SKM-1 (cell line): ENCODE results near the gene IFNA8.
"Not testable (repeated sequence)": the region's sequence is repeated elsewhere in the genome, so short reads cannot be mapped to it uniquely, and the experiment has no call there.

Source experiments
- DNase-seq: peaks from one replicate; lab custom pipeline; 2025; ENCODE audit not compliant: unreplicated experiment; lab: John Stamatoyannopoulos, UW

IFNA8 gene

GRCh38 chr9:21408817-21409216 is at the start of gene IFNA8:
Gene IFNA8 (plus strand): TSS chr9:21409117. CDS start chr9:21409177, 60 bp downstream.
- no peak for DNase-seq

GRCh38 chr9:21362287-21362686 is 46.6 kb upstream of the IFNA8 start:
- DNase-seq, result no peak

- not testable (repeated sequence) for DNase-seq
These were observed 41.7 kb upstream of the IFNA8 start for GRCh38 chr9:21367169-21367568.

DNA sequence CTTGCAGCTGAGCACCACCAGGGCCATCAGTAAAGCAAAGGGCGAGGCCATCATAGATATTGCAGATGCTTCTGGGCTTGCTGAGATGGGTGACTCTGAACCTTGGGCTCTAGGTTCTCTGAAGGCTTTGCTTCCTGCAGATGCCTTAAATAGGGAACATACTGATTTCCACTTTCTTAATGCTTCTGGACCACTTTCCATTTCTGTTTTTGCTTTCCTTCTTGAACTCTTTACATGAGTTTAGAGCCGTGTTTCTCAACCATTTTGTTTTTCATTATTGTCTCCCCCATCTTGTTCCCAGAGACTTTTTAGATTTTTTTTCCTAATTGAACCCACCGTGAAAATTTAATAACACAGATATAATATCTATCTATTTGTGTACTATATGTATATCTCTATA is 41.0 kb upstream of the IFNA8 start, which contains the start of gene IFNA13:
Gene IFNA13, minus strand, starts transcription at position 101 of the 400 bp plus-strand sequence. Its CDS starts 47 bp downstream, at position 54.
- no peak for DNase-seq

DNA sequence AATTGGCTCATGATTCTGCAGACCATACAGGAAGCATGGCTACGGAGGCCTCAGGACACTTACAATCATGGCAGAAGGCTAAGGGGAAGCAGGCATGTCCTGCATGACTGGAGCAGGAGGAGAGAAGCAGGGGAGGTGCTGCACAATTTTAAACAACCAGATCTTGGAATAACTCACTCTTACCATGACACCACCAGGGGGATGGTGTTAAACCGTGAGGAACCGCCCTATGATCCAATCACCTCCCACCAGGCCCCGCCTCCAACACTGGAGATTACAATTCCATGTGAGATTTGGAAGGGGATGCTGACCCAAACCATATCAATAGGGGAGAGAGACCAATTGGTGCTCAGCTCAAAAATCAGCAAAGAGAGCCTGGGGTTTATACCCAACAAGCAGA is 37.5 kb upstream of the IFNA8 start:
- not testable (repeated sequence) for DNase-seq

GRCh38 chr9:21381448-21382339 is 27.2 kb upstream of the IFNA8 start:
- peak; percentile 14 for DNase-seq

DNA sequence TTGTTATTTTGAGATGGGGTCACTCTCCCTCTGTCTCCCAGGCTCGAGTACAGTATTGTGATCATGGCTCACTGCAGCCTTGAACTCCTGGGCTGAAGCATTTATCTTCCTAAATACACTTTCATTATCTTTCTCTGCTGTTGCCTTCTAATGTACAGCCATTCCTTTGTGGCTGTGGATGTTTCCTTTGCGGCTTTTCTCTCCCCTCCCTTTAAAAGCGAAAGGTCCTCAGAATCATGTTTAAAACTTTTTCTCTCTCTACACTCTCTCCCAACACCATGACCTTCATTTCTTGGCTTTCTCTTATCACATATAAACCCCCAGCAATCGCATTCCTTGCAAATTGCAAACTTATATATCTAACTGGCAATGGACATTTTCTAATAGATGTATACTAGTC is 25.3 kb upstream of the IFNA8 start:
- no peak for DNase-seq

DNA sequence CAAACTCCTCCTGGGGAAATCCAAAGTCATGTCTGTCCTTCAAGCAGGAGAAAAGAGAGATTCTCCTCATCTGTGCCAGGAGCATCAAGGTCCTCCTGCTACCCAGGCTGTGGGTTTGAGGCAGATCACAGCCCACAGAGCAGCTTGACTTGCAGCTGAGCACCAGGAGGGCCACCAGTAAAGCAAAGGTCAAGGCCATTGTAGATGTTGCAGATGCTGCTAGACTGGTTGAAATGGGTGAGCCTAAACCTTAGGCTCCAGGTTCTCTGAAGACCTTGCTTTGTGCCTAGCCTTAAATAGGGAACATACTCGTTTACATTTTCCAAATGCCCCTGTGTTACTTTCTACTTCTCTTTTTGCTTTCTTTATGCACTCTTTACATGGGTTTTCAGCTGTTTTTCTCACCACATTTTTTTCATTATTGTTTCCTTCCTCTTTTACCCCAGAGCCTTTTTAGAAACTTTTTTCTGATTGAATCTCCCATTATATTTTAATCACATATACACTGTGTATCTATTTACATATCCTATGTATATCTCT is 23.7 kb upstream of the IFNA8 start, which contains the start of gene IFNA2:
Gene IFNA2, minus strand, starts transcription at position 268 of the 540 bp plus-strand sequence. Its CDS starts 69 bp downstream, at position 199.
- peak; percentile 14 for DNase-seq

DNA sequence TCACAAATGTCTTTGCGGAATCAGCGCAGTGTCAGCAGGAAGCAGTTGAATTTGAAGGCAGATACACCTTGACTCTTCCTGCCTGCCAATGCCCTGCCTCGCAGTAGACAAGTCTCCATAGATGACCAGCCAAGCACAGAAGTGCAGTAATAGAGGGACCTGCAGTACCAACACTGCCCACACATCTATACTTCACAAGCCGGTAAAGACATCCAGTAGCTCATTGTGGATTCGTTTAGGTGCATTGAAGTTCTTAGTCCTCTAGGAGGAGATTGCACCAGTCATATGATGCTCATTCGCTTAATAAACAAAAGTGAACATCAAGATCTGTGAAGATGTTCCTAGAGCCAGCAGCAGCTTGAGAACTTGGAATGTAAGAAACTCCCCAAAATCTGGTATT is 16.6 kb upstream of the IFNA8 start:
- no peak for DNase-seq

DNA sequence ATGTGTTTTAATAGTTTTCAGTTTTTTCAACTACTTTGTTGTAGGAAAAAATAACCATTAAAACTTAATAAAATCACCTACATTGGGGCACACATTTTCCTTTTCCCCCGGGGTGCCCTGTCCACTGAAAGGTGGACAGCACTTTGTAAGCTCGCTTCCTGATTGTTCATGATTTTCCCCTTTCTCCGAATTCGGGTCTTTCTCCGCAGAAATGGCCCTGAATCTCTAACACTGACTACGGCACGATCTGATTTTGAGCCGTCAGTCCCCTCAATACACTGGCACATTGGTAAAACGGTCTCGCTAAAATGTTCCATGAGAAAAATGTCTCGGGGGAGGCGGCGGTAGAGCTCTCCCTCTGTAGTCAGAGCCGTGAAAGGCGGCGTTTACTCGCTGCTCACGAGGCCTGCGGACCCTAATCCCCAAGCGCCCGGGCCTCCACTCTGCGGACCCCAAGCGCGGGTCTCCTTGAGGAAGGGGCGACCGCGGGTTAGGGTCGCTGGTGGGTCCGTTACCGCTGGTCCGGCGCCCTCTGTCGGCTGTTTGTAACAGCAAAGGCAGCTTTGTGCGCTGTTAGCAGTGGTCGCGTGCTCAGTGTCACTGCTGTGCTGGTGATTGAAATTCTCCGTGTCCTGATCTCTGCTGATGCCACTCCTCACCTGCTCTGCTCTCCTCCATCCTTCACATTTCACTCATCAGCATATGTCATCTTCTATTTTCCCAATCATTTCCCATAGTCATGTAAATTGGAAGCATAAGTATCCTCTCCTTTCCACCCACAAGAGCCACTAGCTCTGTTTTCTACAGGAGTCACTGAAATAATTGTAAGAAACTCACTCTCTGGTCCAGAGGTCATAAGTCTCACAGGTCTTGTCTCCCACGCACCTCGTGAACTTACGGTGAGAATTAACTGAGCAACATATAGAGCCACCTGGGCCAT is 12.9 kb upstream of the IFNA8 start:
- DNase-seq, result no peak

- DNase-seq, result no peak
These were observed 9.9 kb upstream of the IFNA8 start for GRCh38 chr9:21398955-21399489.

DNA sequence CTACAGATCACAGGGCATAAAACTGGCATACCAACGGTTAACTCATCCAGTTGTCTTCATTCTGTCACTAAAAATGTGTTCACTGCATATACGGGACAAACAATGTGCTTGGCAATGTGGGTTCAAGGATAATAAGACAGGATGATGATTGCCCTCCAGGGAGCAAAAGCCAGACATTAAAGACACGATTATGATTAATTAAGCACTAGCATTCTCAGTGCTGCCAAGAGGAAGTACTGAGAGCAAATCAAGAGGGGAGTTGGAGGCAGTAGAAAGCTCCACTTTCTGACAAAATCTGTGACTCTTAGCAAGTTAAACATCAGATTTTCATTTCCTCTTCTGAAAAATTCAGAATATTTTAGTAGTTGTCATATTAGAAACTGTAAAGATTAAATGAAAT is 9.0 kb upstream of the IFNA8 start:
- DNase-seq, result no peak

- no peak for DNase-seq
These were observed 6.3 kb upstream of the IFNA8 start for GRCh38 chr9:21402386-21403251.

DNA sequence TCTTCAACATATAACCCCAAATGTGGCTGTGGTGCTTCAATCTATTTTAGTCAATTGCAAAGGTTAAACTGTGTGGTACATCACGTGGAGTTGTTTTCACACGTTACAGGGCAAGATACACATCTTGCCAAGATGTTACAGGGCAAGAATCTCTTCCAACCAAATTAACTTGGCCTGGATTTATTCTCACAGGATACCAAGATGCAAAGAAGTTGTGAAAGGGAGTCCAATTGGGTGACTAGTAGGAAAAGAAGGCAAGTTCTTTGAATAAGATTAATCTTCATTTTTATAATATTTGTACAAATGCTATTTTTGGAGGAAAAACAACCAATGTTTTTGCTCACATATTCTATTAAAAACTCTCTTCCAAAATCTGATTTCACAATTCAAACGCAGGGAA is 4.8 kb upstream of the IFNA8 start:
- no peak for DNase-seq

GRCh38 chr9:21412107-21412506 is 3.2 kb downstream of the IFNA8 start:
- peak; percentile 59 for DNase-seq

DNA sequence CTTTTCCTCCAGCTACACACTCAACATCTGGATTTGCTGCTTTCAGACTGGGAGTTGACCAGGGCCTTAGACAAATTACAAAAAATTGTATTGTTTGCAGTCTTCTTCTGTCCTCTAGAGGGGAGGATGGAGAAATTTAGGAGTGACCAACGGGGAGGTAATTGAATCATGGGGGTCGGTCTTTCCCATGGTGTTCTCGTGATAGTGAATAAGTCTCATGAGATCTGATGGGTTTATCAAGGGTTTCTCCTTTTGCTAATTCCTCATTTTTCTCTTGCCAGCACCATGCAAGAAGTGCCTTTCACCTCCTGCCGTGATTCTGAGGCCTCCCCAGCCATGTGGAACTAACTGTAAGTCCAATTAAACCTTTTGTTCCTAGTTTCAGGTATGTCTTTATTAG is 4.2 kb downstream of the IFNA8 start:
- DNase-seq, result no peak

GRCh38 chr9:21413624-21414023 is 4.7 kb downstream of the IFNA8 start:
- DNase-seq, result peak; percentile 52

DNA sequence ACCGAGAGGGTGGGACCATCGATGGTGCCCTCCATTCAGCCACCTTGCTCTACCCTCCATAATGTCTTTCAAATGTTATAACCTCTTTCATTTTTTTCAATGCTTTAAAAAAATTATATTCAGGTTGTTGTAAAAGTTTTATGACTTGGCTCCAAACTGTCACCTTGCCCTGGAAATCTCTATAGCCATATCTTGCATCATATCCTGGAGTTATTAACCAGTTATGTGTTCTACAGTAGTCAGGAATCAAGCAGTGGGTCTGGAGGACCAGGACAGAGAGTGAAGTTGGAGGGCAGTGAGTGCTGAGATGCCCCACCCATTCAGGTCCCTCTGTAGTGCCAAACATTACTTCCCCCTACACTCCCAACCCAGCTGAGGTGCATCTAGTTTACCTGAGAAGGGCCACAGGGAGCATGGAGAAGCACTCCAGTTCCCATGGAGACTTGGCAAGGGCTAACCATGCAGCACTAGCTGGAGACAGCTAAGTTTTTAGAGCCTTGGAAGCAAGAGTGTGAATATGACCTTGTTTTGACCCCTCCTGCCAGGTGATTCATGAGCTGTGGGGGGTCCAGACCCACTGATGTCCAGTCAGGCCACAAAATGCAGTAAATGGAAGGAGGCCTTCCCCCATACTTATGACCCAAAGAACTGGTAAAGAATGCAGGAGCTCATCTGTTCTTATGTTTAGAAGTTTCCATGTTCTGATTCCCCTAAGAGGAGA is 5.5 kb downstream of the IFNA8 start:
- no peak for DNase-seq

- DNase-seq, result no peak
These were observed 6.8 kb downstream of the IFNA8 start for GRCh38 chr9:21415493-21416267.
